Coronary artery (tissue), 2 donors: ENCODE results near the gene SSR3.

ENCODE experiments used
- DNase-seq: peaks from one replicate; pipeline ENCODE4 v3.0.0-alpha.2; 2017; ENCODE audit warnings: low spot score
- H3K27ac ChIP-seq, 2 donors: fragments of 200-600 bp; sonication (generic); one replicate each; pipeline ENCODE4 v1.5.1; 2016 to 2019
- H3K4me3 ChIP-seq: fragments of 200-600 bp; sonication (generic); 2 replicates; pipeline ENCODE4 v1.5.1; 2016; ENCODE audit warnings: mild to moderate bottlenecking, moderate library complexity
- TF ChIP-seq, protein P1 (sequence below): fragments of 200-600 bp; sonication (generic); IDR thresholded peaks from one replicate; pipeline ENCODE4 v1.5.1; 2019; ENCODE audit warnings: antibody characterized with exemption

SSR3 gene

DNA sequence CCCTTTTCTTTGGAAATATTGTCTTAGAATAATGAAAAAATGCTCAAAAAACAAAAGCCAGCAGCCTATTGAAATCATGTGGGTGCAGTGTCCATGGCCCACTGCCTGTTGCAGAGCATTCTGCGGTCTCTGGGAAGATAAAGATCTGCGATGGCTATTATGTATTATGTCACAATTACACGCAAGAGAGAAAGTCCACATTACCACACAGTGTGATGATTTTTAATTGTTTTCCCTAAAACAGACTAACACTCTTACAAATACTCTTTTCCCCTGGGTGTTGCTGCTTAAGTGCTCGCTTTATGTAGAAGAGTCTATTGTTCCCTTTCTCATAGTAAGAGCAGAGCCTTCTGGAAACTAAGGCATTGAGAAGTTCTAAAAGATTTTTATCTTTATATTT, 32.2 kb downstream of the SSR3 start:
- TF ChIP-seq, protein P1, sequence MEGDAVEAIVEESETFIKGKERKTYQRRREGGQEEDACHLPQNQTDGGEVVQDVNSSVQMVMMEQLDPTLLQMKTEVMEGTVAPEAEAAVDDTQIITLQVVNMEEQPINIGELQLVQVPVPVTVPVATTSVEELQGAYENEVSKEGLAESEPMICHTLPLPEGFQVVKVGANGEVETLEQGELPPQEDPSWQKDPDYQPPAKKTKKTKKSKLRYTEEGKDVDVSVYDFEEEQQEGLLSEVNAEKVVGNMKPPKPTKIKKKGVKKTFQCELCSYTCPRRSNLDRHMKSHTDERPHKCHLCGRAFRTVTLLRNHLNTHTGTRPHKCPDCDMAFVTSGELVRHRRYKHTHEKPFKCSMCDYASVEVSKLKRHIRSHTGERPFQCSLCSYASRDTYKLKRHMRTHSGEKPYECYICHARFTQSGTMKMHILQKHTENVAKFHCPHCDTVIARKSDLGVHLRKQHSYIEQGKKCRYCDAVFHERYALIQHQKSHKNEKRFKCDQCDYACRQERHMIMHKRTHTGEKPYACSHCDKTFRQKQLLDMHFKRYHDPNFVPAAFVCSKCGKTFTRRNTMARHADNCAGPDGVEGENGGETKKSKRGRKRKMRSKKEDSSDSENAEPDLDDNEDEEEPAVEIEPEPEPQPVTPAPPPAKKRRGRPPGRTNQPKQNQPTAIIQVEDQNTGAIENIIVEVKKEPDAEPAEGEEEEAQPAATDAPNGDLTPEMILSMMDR = no peak
- Histone ChIP-seq H3K4me3 (no peak overlapping the region), H3K27ac (no peak overlapping the region)
- no peak for DNase-seq

DNA sequence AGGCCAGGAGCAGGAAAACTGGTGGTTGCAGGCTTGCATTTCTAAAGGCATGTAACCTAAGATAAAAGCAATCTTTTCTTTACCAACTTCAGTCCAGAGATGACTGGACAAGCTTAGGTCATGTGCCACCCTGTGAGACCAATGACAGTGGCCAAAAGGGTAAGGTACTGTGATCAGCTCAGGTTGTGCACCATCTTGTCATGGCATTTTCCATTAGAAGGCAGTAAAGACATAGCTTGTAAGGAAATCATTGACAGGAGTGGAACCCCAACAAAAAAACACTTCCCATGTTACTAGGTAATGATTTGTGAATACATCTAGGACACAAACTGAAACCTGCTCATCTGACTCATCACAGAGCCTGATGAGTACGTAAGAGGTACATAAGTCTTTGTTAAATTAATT, 35.2 kb downstream of the SSR3 start:
- Histone ChIP-seq H3K4me3 (no peak overlapping the region), H3K27ac (no peak overlapping the region)
- DNase-seq = no peak
- TF ChIP-seq, protein P1 = no peak

DNA sequence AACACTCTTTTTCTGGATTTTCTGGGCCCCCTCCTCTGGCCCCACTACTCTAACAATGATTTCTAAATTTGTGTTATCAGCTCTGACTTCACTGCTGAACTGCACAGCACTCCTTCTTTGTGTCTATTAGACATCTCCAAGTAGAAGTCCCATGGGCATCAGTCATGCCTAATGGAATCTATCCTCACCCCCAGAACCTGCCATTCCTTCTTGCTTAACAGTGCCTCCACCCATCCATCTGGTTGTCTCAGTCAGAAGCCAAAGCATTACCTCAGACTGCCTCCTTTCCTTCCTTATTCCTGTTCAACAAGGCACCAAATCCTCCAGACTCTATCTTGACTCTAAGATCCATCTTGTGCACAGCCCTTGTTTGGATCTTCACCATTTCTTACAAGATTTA, 36.2 kb downstream of the SSR3 start:
- Histone ChIP-seq H3K27ac (no peak overlapping the region), H3K4me3 (no peak overlapping the region)
- no peak for DNase-seq
- TF ChIP-seq, protein P1 = no peak

DNA sequence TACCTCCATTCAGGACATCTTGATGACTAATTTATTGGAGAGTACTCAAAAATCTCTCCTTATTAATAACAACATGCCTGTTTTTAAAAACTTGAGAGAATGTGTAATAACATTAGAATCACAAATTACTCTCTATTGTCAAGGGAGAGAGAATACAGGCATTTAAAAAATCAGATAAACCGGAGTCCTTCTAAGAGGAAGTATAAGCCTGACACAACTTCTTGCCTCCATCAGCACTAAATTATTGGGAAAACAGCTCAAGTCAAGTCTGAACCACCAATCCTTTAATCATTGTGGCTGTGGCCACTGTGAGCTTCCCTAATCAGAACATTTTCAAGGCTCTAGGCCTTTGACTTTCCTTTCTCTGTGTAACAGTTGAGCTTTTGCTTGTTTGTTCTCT, 38.0 kb downstream of the SSR3 start:
- Histone ChIP-seq H3K4me3 (no peak overlapping the region), H3K27ac (no peak overlapping the region)
- TF ChIP-seq, protein P1 = no peak
- DNase-seq = no peak

DNA sequence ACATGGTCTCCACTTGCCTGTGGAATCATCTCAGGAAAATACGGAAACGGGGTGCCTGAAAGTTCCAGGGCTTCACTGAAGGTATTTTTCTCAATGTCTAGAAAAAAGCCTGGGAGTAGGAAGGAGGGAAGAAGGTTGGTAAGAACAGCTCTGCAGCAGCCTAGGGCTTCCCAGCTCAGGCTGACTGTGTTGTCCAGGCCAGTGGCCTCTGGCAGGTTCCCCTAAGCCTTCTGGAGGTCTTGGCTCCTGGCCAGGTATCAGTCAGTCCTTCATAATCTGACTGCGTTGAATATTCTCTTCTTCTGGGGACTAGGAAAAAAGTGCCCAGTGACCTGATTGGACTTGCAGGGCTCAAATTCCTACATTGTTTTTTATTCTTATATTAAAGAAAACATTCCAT, 38.6 kb downstream of the SSR3 start:
- no peak for DNase-seq
- TF ChIP-seq, protein P1 = no peak
- H3K27ac ChIP-seq = no peak overlapping the region
- no peak overlapping the region for H3K4me3 ChIP-seq

DNA sequence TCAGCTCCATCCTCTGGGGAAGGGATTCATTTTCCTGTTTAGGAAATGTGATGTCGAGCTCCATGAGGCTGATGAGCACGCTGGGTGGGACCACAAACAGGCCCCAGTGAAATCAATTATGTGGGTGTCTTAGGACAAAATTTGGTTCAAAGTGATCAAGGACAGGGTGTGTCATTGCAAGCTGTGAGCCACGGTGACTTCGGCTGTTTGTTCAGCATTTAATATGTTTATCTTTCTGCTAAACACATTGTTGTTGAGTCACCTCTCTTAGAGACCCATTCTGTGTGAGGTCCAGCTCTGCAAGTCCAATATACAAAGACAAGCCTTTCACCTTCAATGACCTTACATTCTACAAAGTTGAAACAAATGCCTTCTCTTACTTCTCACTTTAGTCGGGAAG, 41.3 kb downstream of the SSR3 start:
- no peak overlapping the region for H3K4me3 ChIP-seq
- TF ChIP-seq, protein P1 = no peak
- no peak overlapping the region for H3K27ac ChIP-seq
- DNase-seq = no peak

DNA sequence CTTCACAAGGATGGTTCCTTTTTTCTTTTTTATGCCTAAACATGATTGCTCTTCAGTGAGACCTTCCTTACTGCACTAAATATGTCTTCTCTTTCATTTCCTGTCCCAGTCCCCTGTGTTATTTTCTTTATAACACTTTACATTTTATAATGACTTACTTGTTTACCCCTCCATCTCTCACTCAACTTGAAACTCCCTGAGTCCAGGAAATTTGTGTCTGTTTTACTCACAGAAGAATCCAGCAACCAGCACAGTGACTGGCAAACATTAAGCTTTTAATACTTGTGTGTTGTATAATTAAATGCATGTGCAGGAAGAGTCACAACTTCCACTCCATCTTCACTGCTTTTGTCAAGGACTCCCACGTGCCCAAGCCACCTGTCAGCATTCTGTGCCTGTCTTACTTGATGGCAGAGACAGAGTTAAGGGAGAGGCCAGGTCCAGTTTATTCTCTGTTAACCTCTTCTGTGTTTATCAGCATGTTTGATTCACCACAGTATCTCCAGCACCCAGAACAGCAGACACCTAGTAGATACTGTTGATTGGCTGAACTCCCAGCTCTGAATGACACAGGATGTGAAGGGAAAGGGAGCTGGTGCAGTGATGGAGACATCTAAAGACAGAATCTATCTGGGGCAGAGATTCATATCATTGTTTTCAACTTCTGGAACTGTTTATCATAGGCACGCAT, 42.8 kb downstream of the SSR3 start:
- Histone ChIP-seq H3K27ac (no peak overlapping the region), H3K4me3 (no peak overlapping the region)
- no peak for DNase-seq
- TF ChIP-seq, protein P1 = no peak
